Left colon (tissue), 2 donors: Measurements from ENCODE around the gene ZNF827. TPM values are rescaled to one million over a fixed set of nuclear protein-coding genes. Genes with fewer than 3 reads are reported as not detected.

Experiments used
- ATAC-seq: fragments of 200-7000 bp; cut with Tn5 transposase; one replicate; pipeline ENCODE4 v1.9.1; 2020; ENCODE audit warnings: mild to moderate bottlenecking, moderate library complexity
- DNase-seq, 2 donors: peaks; one replicate each; pipeline ENCODE4 v3.0.0-alpha.2; 2020
- intact Hi-C, 2 donors: fragments of 100-400 bp; cut with DNase I in 1 of 2; cut with micrococcal nuclease in 1 of 2; formaldehyde crosslinking; loops; one replicate each; pipeline versions ENCODE4 v1.11.2 to v1.14.0; 2022; cut with DNase I, micrococcal nuclease
- total RNA-seq, 2 donors: library from RNA; stranded (reverse); fragmentation: NEBNext Ultra II Directional; extraction: Animal tissue kit (Norgen Biotek cat#: 25700); gene quantifications; one replicate each; pipeline ENCODE4 v1.2.1, GENCODE V29; 2021
- donor health status: DM: no; HTN: no; CAD: no.
- donor health status: DM: yes; HTN: yes; CAD: no.

ZNF827 gene
- total RNA-seq, 2 donors from 2014 or later: 21.0 to 29.4 TPM

- ATAC-seq: no peak
- peak; percentile 47 to 53 for DNase-seq
- intact Hi-C loops: loop anchor here in 1 of 2 donors (10.0 kb wide), 1 partner anchor 91 kb away; no protein-coding TSS in a partner anchor
Observed at GRCh38 chr4:145935253-145936141, 3.1 kb downstream of the ZNF827 start.

- ATAC-seq: no peak
- peak in 1 of 2 donors; percentile 10 for DNase-seq
- intact Hi-C loops: loop anchor here in 1 of 2 donors (10.0 kb wide), 1 partner anchor 90 kb away; no protein-coding TSS in a partner anchor
Observed at GRCh38 chr4:145934434-145935047, 4.1 kb downstream of the ZNF827 start.

GRCh38 chr4:145933134-145933533 lies 5.5 kb downstream of the ZNF827 start:
- ATAC-seq: no peak
- intact Hi-C loops: loop anchor here in 1 of 2 donors (10.0 kb wide), 1 partner anchor 88 kb away; no protein-coding TSS in a partner anchor
- no peak for DNase-seq

GRCh38 chr4:145931403-145931802 lies 7.2 kb downstream of the ZNF827 start:
- ATAC-seq: no peak
- intact Hi-C loops: loop anchor here in 1 of 2 donors (10.0 kb wide), 1 partner anchor 87 kb away; no protein-coding TSS in a partner anchor
- DNase-seq: no peak

GRCh38 chr4:145930592-145930991 lies 8.0 kb downstream of the ZNF827 start:
- no peak for ATAC-seq
- intact Hi-C loops: loop anchor here in 1 of 2 donors (10.0 kb wide), 1 partner anchor 86 kb away; no protein-coding TSS in a partner anchor
- no peak for DNase-seq

GRCh38 chr4:145929415-145930178 lies 9.0 kb downstream of the ZNF827 start:
- no peak for ATAC-seq

GRCh38 chr4:145928748-145929147 lies 9.9 kb downstream of the ZNF827 start:
- no peak for ATAC-seq
- DNase-seq: no peak
- intact Hi-C loops: no loop called here

More at GRCh38 chr4:145929415-145930178, 9.0 kb downstream of the ZNF827 start:
- no peak for DNase-seq
- intact Hi-C loops: loop anchor here in 1 of 2 donors (10.0 kb wide), 1 partner anchor 85 kb away; no protein-coding TSS in a partner anchor

- ATAC-seq: no peak
- DNase-seq: no peak
- intact Hi-C loops: no loop called here
Observed at GRCh38 chr4:145927030-145927429, 11.6 kb downstream of the ZNF827 start.

GRCh38 chr4:145921231-145921630 lies 17.4 kb downstream of the ZNF827 start:
- ATAC-seq: no peak
- intact Hi-C loops: no loop called here
- DNase-seq: no peak

GRCh38 chr4:145920205-145920604 lies 18.4 kb downstream of the ZNF827 start:
- ATAC-seq: no peak
- intact Hi-C loops: no loop called here
- DNase-seq: no peak

GRCh38 chr4:145912376-145912775 lies 26.2 kb downstream of the ZNF827 start:
- no peak for ATAC-seq
- no peak for DNase-seq

GRCh38 chr4:145909773-145910172 lies 28.9 kb downstream of the ZNF827 start:
- DNase-seq (peak; percentile 72 to 79), ATAC-seq (peak; percentile 83)
- intact Hi-C loops: no loop called here

More at GRCh38 chr4:145912376-145912775, 26.2 kb downstream of the ZNF827 start:
- intact Hi-C loops: no loop called here

- intact Hi-C loops: no loop called here
- ATAC-seq: peak; percentile 94
Observed at GRCh38 chr4:145909281-145909715, 29.3 kb downstream of the ZNF827 start.

GRCh38 chr4:145907812-145908211 lies 30.8 kb downstream of the ZNF827 start:
- DNase-seq (no peak), ATAC-seq (no peak)
- intact Hi-C loops: no loop called here

More at GRCh38 chr4:145909281-145909715, 29.3 kb downstream of the ZNF827 start:
- DNase-seq: peak; percentile 85 to 92

- DNase-seq: no peak
- intact Hi-C loops: no loop called here
- no peak for ATAC-seq
Observed at GRCh38 chr4:145907390-145907789, 31.2 kb downstream of the ZNF827 start.

GRCh38 chr4:145904413-145905177 lies 34.0 kb downstream of the ZNF827 start:
- peak; percentile 76 for ATAC-seq

GRCh38 chr4:145902522-145902921 lies 36.1 kb downstream of the ZNF827 start:
- intact Hi-C loops: no loop called here

More at GRCh38 chr4:145904413-145905177, 34.0 kb downstream of the ZNF827 start:
- peak; percentile 52 to 64 for DNase-seq
- intact Hi-C loops: no loop called here

GRCh38 chr4:145899886-145900460 lies 38.6 kb downstream of the ZNF827 start:
- ATAC-seq (no peak), DNase-seq (no peak)
- intact Hi-C loops: no loop called here

More at GRCh38 chr4:145902522-145902921, 36.1 kb downstream of the ZNF827 start:
- no peak for DNase-seq
- peak; percentile 22 for ATAC-seq
